ENCODE measurements around the gene TTLL6.
"Not testable (repeated sequence)": the region's sequence is repeated elsewhere in the genome, so short reads cannot be mapped to it uniquely, and the experiment has no call there.

The TTLL6 gene

GRCh38 chr17:48843187-48843900 is 26.3 kb upstream of the TTLL6 start:
- no peak overlapping the region for H3K4me3 ChIP-seq (ENCODE audit: low read depth, low read length)
- peak; percentile 57 for DNase-seq (ENCODE audit: low read depth)
- no peak for TF ChIP-seq CTCF (conservative IDR thresholded peaks at IDR 0.05; ENCODE audit: low read depth, low read length)

- TF ChIP-seq CTCF (conservative IDR thresholded peaks at IDR 0.05; ENCODE audit: low read depth, low read length): no peak
- DNase-seq (ENCODE audit: low read depth): peak; percentile 63
- H3K4me3 ChIP-seq (ENCODE audit: low read depth, low read length): no peak overlapping the region
These were observed 25.7 kb upstream of the TTLL6 start for GRCh38 chr17:48842746-48843145.

- TF ChIP-seq CTCF (conservative IDR thresholded peaks at IDR 0.05; ENCODE audit: low read depth, low read length): no peak
- peak; percentile 93 for DNase-seq (ENCODE audit: low read depth)
- peak overlapping the region; percentile 25 for H3K4me3 ChIP-seq (ENCODE audit: low read depth, low read length)
These were observed 24.4 kb upstream of the TTLL6 start for GRCh38 chr17:48841395-48841831.

GRCh38 chr17:48840441-48840840 is 23.4 kb upstream of the TTLL6 start:
- no peak for TF ChIP-seq CTCF (conservative IDR thresholded peaks at IDR 0.05; ENCODE audit: low read depth, low read length)
- DNase-seq (ENCODE audit: low read depth): peak; percentile 59
- no peak overlapping the region for H3K4me3 ChIP-seq (ENCODE audit: low read depth, low read length)

- DNase-seq (ENCODE audit: low read depth); H3K4me3 ChIP-seq (ENCODE audit: low read depth, low read length): not testable (repeated sequence)
These were observed 20.4 kb upstream of the TTLL6 start for GRCh38 chr17:48837458-48837857.

- no peak for DNase-seq (ENCODE audit: low read depth)
- no peak overlapping the region for H3K4me3 ChIP-seq (ENCODE audit: low read depth, low read length)
- TF ChIP-seq CTCF (conservative IDR thresholded peaks at IDR 0.05; ENCODE audit: low read depth, low read length): no peak
These were observed 18.9 kb upstream of the TTLL6 start for GRCh38 chr17:48835971-48836370.

GRCh38 chr17:48834973-48835372 is 17.9 kb upstream of the TTLL6 start:
- TF ChIP-seq CTCF (conservative IDR thresholded peaks at IDR 0.05; ENCODE audit: low read depth, low read length): no peak

More at GRCh38 chr17:48834973-48835372, 17.9 kb upstream of the TTLL6 start:
- no peak overlapping the region for H3K4me3 ChIP-seq (ENCODE audit: low read depth, low read length)
- DNase-seq (ENCODE audit: low read depth): no peak

Data from choroid plexus epithelial cell (primary cell).